Prostate gland (tissue), 2 donors: ENCODE data around the gene EIF4G2.

Experiments
- POLR2A ChIP-seq: fragments of 450-650 bp; IDR thresholded peaks from one replicate; pipeline ENCODE4 v1.6.1; 2016; ENCODE audit warnings: antibody characterized with exemption, mild to moderate bottlenecking
- TF ChIP-seq, protein P1 (sequence below), 4 experiments: fragments of 200-600 bp in 2 of 4; fragments of 450-650 bp in 2 of 4; sonication (generic) in 2 of 4; IDR thresholded peaks; 1 replicate in 3 of 4; 2 replicates in 1 of 4; pipeline ENCODE4 v1.5.1; 2016 to 2019; ENCODE audit warnings: antibody characterized with exemption in 4 of 4, mild to moderate bottlenecking in 2 of 4, moderate library complexity in 2 of 4

DNA sequence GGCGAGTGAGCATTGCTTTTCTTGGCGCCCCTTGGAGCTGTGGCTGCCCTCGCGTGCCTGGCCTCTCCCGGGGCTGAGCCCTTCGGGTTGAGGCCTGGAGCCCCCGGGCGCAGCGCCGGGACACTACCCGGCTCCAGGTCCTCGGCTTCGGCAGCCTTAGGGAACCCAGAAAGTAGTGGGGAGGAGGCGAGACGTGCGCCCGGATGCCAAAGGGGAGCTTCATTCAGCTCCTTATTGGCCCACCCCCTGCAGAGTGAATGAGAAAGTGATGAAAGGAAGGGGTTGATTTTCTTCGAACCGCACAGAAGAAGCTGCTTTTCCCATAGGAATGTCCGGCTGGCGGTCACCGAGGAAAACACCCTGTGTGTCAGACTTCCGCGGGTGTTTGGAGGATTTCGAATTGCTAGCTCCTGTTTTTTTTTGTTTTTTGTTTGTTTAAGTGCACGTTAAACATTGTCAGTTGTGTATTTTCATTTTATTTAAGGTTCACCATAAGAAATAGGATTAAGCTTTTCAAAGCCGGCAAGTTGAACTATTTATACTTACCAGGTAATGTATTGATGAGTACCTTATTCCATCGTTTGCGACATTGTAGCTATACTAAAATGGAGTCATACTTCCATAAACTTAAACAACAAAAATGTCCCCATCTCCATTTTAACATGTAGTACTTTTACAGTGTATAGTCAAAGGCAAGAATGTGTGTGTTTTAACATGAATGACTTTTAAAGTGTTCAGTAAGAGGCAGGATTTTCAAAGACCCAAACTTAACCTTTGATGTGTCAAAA is 841 bp upstream of the EIF4G2 start:
- TF ChIP-seq, protein P1, sequence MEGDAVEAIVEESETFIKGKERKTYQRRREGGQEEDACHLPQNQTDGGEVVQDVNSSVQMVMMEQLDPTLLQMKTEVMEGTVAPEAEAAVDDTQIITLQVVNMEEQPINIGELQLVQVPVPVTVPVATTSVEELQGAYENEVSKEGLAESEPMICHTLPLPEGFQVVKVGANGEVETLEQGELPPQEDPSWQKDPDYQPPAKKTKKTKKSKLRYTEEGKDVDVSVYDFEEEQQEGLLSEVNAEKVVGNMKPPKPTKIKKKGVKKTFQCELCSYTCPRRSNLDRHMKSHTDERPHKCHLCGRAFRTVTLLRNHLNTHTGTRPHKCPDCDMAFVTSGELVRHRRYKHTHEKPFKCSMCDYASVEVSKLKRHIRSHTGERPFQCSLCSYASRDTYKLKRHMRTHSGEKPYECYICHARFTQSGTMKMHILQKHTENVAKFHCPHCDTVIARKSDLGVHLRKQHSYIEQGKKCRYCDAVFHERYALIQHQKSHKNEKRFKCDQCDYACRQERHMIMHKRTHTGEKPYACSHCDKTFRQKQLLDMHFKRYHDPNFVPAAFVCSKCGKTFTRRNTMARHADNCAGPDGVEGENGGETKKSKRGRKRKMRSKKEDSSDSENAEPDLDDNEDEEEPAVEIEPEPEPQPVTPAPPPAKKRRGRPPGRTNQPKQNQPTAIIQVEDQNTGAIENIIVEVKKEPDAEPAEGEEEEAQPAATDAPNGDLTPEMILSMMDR (IDR thresholded peaks at IDR 0.05), result no peak
- TF ChIP-seq POLR2A, result no peak
